Measurements from ENCODE around the gene KMT2C.
"Not testable (repeated sequence)": the region's sequence is repeated elsewhere in the genome, so short reads cannot be mapped to it uniquely, and the experiment has no call there.

The KMT2C gene

GRCh38 chr7:152313217-152313616 lies 122.6 kb downstream of the KMT2C start:
- no peak for DNase-seq (ENCODE audit: low spot score)

- no peak for DNase-seq (ENCODE audit: low spot score)
These were observed 123.5 kb downstream of the KMT2C start for GRCh38 chr7:152312316-152312715.

- no peak for DNase-seq (ENCODE audit: low spot score)
These were observed 127.9 kb downstream of the KMT2C start for GRCh38 chr7:152307902-152308301.

- DNase-seq (ENCODE audit: low spot score) = not testable (repeated sequence)
These were observed 136.2 kb downstream of the KMT2C start for GRCh38 chr7:152299542-152300143.

- DNase-seq (ENCODE audit: low spot score) = no peak
These were observed 142.9 kb downstream of the KMT2C start for GRCh38 chr7:152292897-152293296.

GRCh38 chr7:152286972-152287371 lies 148.8 kb downstream of the KMT2C start:
- DNase-seq (ENCODE audit: low spot score) = not testable (repeated sequence)

GRCh38 chr7:152286219-152286618 lies 149.6 kb downstream of the KMT2C start:
- not testable (repeated sequence) for DNase-seq (ENCODE audit: low spot score)

- not testable (repeated sequence) for DNase-seq (ENCODE audit: low spot score)
These were observed 150.8 kb downstream of the KMT2C start for GRCh38 chr7:152284998-152285397.

GRCh38 chr7:152277687-152278086 lies 158.1 kb downstream of the KMT2C start:
- not testable (repeated sequence) for DNase-seq (ENCODE audit: low spot score)

GRCh38 chr7:152270427-152270826 lies 165.4 kb downstream of the KMT2C start:
- DNase-seq (ENCODE audit: low spot score) = not testable (repeated sequence)

GRCh38 chr7:152266859-152267258 lies 168.9 kb downstream of the KMT2C start:
- DNase-seq (ENCODE audit: low spot score) = not testable (repeated sequence)

- not testable (repeated sequence) for DNase-seq (ENCODE audit: low spot score)
These were observed 170.9 kb downstream of the KMT2C start for GRCh38 chr7:152264915-152265314.

- DNase-seq (ENCODE audit: low spot score) = not testable (repeated sequence)
These were observed 173.7 kb downstream of the KMT2C start for GRCh38 chr7:152262146-152262545.

- DNase-seq (ENCODE audit: low spot score) = not testable (repeated sequence)
These were observed 176.2 kb downstream of the KMT2C start for GRCh38 chr7:152259645-152260044.

- not testable (repeated sequence) for DNase-seq (ENCODE audit: low spot score)
These were observed 188.0 kb downstream of the KMT2C start for GRCh38 chr7:152247851-152248250.

GRCh38 chr7:152245417-152245816 lies 190.4 kb downstream of the KMT2C start:
- not testable (repeated sequence) for DNase-seq (ENCODE audit: low spot score)

GRCh38 chr7:152243464-152243863 lies 192.3 kb downstream of the KMT2C start:
- not testable (repeated sequence) for DNase-seq (ENCODE audit: low spot score)

- not testable (repeated sequence) for DNase-seq (ENCODE audit: low spot score)
These were observed 194.5 kb downstream of the KMT2C start for GRCh38 chr7:152241301-152241700.

GRCh38 chr7:152236306-152236705 lies 199.5 kb downstream of the KMT2C start:
- DNase-seq (ENCODE audit: low spot score) = not testable (repeated sequence)

GRCh38 chr7:152234421-152234820 lies 201.4 kb downstream of the KMT2C start:
- not testable (repeated sequence) for DNase-seq (ENCODE audit: low spot score)

GRCh38 chr7:152231089-152231488 lies 204.7 kb downstream of the KMT2C start:
- no peak for DNase-seq (ENCODE audit: low spot score)

- not testable (repeated sequence) for DNase-seq (ENCODE audit: low spot score)
These were observed 216.2 kb downstream of the KMT2C start for GRCh38 chr7:152219556-152219955.

- not testable (repeated sequence) for DNase-seq (ENCODE audit: low spot score)
These were observed 227.0 kb downstream of the KMT2C start for GRCh38 chr7:152208766-152209165.

GRCh38 chr7:152204417-152204816 lies 231.4 kb downstream of the KMT2C start:
- DNase-seq (ENCODE audit: low spot score) = not testable (repeated sequence)

All from activated CD4-positive, alpha-beta T cell treated with anti-CD3 and anti-CD28 coated beads, Interleukin-2, Interleukin-4, amounts not matched to agents 100 ng/mL and 50 ng/mL, durations not matched to agents 16 hours and 8 hours (primary cell).